Epithelial cell of esophagus (primary cell): ENCODE measurements around the gene SLCO2A1.

Experiments used
- DNase-seq: peaks from one replicate; pipeline ENCODE4 v3.0.0; 2010; ENCODE audit warnings: low read depth
- H3K4me3 ChIP-seq: 2 replicates; pipeline ENCODE4 v1.5.1; 2011; ENCODE audit warnings: mild to moderate bottlenecking, low read length, control low read depth
- TF ChIP-seq, protein P1 (sequence below): IDR thresholded peaks from 2 replicates; pipeline ENCODE4 v1.5.1; 2011; ENCODE audit warnings: low read depth, mild to moderate bottlenecking, low read length, control low read depth, inconsistent platforms; ENCODE audit not compliant: insufficient read depth; ENCODE audit errors: missing control alignments

SLCO2A1 gene

DNA sequence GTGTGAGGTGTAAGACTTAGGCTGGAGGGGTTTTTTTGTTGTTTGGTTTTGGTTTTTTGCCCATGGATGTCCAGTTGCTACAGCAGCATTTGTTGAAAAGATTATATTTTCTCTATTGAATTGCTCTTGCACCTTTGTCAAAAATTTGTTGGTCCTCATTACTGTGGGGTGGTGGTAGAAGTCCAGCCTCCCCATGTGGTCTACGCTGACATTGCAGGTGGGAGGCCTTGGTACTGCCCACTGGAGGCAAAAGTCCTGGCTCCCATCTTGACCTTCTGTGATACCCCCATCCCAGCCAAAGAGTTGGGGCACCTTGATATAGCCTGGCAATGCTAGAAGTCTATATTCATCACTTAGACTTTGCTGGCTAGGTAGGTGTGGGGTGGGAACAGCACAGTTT lies 128.6 kb downstream of the SLCO2A1 start:
- TF ChIP-seq, protein P1, sequence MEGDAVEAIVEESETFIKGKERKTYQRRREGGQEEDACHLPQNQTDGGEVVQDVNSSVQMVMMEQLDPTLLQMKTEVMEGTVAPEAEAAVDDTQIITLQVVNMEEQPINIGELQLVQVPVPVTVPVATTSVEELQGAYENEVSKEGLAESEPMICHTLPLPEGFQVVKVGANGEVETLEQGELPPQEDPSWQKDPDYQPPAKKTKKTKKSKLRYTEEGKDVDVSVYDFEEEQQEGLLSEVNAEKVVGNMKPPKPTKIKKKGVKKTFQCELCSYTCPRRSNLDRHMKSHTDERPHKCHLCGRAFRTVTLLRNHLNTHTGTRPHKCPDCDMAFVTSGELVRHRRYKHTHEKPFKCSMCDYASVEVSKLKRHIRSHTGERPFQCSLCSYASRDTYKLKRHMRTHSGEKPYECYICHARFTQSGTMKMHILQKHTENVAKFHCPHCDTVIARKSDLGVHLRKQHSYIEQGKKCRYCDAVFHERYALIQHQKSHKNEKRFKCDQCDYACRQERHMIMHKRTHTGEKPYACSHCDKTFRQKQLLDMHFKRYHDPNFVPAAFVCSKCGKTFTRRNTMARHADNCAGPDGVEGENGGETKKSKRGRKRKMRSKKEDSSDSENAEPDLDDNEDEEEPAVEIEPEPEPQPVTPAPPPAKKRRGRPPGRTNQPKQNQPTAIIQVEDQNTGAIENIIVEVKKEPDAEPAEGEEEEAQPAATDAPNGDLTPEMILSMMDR, result no peak
- DNase-seq, result no peak
- H3K4me3 ChIP-seq, result no peak overlapping the region

DNA sequence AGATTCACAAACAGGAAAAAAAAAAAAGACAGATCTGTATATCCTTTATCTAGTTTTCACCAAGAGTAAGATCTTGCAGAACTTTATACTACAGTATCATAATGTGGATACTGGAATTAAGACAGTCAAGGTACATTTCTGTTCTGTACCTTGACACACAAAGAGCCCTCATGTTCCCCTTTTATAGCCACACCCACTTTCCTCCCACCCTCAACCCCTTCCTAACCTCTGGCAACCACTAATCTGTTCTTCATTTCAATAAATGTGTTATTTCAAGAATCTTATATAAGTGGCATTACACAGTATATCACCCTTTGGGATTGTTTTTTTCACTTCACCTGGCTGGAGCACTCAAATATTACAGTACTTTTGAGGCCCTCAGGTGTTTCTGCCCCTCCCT lies 130.4 kb downstream of the SLCO2A1 start:
- DNase-seq, result no peak
- TF ChIP-seq, protein P1, result no peak

DNA sequence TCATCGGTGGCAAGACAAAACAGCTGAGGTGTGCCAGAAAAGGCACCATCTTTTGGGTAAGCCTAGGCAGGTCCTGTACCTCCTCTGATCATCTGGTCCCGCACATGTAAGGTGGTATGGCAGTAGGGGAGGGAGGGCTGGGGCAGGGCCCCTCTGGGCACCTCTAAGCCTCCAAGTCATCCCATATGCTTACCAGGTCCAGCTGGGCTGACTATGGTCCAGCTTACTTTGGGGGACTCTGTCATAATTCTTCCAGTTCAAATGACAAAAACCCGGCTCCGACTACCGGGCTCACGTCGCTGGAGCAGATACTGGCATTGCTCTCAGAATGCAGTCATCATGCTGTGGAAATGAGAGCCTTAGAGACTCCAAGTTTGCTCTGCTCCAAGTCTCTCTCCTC lies 132.2 kb downstream of the SLCO2A1 start:
- no peak overlapping the region for H3K4me3 ChIP-seq
- DNase-seq, result no peak
- TF ChIP-seq, protein P1, result no peak

More for the DNA sequence above, 130.4 kb downstream of the SLCO2A1 start:
- no peak overlapping the region for H3K4me3 ChIP-seq

DNA sequence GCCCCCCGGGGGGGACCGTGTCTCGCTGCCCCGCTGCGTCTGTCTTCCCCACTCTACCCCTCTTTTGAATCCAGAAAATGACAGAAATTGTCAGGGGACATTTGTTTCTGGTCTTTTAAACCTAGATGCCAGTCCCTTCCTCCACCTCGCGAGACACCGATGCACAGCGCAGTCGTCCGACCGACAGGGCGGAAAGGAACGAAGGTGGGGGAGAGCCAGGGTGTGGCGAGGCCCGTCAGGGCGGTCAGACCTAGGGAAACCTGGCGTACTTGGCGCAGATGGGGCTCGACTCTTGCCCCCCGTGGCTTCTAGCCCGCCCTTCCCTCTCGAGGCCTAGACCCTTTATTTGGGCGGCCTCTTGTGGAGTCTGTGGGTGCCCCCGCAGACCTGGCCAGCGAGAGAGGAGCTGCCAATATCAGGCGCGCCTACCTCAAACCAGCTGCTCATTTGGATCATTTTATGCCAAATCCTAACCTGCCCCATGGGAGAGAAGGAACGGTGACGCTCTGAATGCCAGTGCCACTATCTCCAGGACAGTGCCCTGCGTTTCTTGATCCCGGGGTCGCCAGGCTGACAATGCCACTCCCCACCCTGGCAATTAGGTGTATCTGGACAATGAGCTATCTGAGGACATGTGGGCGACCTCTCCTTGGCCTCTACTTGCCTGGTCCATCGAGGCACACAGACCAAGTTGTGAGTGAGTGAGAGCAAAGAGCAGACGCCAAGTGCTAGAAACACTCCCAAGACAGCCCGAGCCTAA lies 133.5 kb downstream of the SLCO2A1 start:
- H3K4me3 ChIP-seq, result peak overlapping the region; percentile 34
- TF ChIP-seq, protein P1, result no peak
- DNase-seq, result peak; percentile 10

DNA sequence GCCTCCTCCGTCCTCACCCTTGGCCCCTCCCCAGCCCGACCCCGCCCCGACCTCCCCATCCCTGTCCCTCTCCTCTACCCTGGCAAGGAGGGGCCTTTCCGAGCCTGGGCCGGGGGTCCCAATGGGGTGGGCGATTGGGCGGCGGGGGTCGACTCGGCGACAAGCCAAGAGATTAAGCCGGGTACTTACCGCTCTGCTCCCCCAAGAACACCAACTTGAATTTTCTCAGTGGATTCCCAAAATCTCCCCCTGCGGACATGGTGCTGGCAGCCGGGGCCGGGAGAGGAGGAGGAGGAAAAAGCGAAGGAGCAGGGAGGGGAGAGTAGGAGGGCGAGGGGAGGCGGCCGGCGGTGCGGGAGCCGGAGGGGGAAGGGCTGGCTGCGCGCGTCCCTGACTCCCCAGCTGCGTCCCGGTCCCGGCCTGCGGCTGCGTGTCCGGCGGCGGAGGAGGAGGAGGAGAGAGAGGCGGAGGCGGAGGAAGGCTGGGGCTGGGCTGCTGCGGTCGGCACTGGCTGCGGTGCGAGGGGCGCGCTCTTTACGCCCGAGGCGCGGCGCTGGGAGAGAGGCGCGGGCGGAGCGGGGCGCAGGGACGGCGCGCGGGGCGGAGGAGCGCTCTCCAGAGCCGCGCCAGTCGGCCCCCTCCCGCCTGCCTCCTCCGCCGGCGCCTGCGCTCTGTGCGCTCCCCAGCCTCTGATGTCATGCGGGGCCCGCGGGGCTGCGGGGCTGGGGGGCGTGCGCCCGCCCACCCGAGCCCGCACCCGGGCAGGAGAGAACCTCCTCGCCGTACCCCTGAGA lies 134.3 kb downstream of the SLCO2A1 start, which contains the start of gene RAB6B:
Gene RAB6B, minus strand, starts transcription at position 675 of the 794 bp plus-strand sequence. Its CDS starts 416 bp downstream, at position 259.
- H3K4me3 ChIP-seq, result peak within 1 kb of the TSS; percentile 34
- TF ChIP-seq, protein P1, result no peak
- peak; percentile 39 for DNase-seq

DNA sequence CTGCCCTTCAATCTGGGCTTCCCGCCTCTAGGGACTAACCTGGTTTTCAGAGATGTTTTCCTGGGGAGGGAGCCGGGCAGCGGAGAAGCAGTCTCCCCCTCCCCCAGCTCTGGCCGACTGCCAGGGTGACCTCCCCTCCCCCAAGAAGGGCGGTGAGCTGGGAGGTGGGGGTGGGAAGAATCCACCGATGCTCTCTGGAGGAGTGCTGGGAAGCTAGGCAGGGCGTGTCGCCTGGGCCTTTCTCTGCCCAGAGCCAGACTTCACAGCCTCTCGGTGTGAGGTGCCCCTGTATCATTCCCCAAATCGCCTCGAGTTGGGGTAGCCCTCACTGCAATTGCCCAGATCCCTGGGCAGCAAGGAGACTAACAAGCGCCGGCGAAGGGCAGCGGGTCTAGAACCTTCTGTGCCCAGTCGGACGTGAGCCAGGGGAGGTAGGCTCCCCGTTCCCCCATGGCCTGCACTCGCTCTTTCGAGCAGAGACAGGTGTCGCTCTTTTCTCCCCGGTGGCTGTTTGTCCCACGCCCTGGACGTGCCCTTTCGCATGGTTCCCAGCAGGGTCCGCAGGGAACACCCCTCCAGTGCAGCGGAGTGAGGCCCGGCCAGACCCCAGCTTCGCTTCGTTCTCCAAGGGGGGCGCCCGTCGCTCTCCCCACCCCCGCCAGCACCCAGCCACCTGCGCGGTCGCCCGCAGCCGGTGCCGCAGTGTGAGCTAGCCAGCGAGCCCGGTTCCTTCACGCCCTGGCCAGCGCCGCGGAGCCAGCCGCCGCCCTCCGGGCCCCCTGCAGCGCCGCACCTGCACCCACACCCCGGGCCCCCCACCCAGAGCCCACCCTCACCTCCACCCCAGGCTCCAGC lies 135.1 kb downstream of the SLCO2A1 start:
- no peak overlapping the region for H3K4me3 ChIP-seq
- no peak for DNase-seq
- TF ChIP-seq, protein P1, result no peak
